ENCODE measurements around the gene RXYLT1.

Gene RXYLT1

DNA sequence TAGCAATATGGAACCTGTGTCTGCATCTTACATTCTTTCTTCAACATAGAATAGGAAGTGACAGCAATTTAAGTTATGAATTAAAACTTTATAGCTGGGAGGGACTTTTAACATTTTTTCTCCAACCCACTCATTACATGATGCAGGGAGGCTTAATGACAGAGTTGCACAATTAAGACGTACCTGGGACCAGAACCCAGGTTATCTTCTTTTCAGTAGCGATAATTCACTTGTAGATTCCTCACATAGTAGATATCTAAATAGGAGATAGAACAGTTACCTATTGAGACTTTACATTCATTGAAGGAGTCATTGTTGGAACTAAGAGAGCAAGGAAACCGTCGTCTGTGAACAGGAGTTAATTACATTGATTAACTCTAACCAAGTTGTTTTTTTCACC is 69.9 kb downstream of the RXYLT1 start:
- Histone ChIP-seq H3K27ac (ENCODE audit: insufficient read depth, low read depth, low read length, poor library complexity, severe bottlenecking) (no peak overlapping the region), H3K27me3 (ENCODE audit: control insufficient read depth, insufficient read depth, low read length, poor library complexity, severe bottlenecking) (peaks cover 9% of the 10 kb centered on the region), H3K4me1 (ENCODE audit: control insufficient read depth, insufficient read depth, low read length) (peaks cover 11% of the 10 kb centered on the region), H3K4me3 (ENCODE audit: insufficient read depth, low read depth, low read length) (no peak overlapping the region), H3K36me3 (ENCODE audit: control insufficient read depth, insufficient read depth, low read length) (no peaks in the 10 kb centered on the region), H3K9me3 (ENCODE audit: control insufficient read depth, low read length) (no peaks in the 10 kb centered on the region)
- WGBS, 2 experiments, result 86 to 90% methylated on average over 2 to 4 of the region's 4 CpGs

DNA sequence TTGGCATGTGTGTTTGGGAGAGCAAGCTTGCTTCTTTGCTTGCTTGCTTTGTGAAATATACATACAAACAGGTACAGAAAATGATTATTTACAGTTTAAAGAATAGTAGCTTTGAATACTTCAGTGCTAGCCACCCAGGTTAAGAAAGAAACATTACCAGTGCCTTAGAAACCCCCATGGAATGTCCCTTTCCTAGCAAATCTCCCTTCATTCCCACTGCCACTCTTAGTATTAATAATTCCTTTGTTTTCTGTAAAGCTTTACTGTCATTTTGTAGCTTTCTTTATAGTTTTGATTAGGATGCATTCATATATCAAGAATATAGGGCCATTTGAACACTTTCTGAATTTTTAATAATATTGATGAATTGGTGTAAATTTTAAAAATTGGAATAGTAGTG is 74.3 kb downstream of the RXYLT1 start:
- no peak overlapping the region for H3K27ac ChIP-seq (ENCODE audit: insufficient read depth, low read depth, low read length, poor library complexity, severe bottlenecking)
- no peaks in the 10 kb centered on the region for H3K27me3 ChIP-seq (ENCODE audit: control insufficient read depth, insufficient read depth, low read length, poor library complexity, severe bottlenecking)
- no peak overlapping the region for H3K4me3 ChIP-seq (ENCODE audit: insufficient read depth, low read depth, low read length)
- H3K4me1 ChIP-seq (ENCODE audit: control insufficient read depth, insufficient read depth, low read length), result no peaks in the 10 kb centered on the region
- H3K9me3 ChIP-seq (ENCODE audit: control insufficient read depth, low read length), result no peaks in the 10 kb centered on the region
- H3K36me3 ChIP-seq (ENCODE audit: control insufficient read depth, insufficient read depth, low read length), result no peaks in the 10 kb centered on the region

DNA sequence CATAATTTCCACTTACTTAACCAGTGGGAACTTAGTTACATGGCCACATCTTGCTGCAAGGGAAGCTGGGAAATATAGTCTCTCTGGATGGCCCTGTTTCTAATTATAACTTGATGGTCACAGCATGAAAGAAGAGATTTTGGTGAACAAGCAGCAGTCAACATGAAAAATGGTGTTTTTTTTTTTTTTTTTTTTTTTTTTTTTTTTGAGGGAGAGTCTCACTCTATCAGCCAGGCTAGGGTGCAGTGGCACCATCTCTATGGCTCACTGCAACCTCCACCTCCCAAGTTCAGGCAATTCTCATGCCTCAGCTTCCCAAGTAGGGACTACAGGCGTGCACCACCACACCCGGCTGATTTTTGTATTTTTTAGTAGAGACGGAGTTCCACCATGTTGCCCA is 75.6 kb downstream of the RXYLT1 start:
- Histone ChIP-seq H3K36me3 (ENCODE audit: control insufficient read depth, insufficient read depth, low read length) (no peaks in the 10 kb centered on the region), H3K27ac (ENCODE audit: insufficient read depth, low read depth, low read length, poor library complexity, severe bottlenecking) (no peak overlapping the region), H3K4me1 (ENCODE audit: control insufficient read depth, insufficient read depth, low read length) (no peaks in the 10 kb centered on the region), H3K9me3 (ENCODE audit: control insufficient read depth, low read length) (no peaks in the 10 kb centered on the region), H3K27me3 (ENCODE audit: control insufficient read depth, insufficient read depth, low read length, poor library complexity, severe bottlenecking) (no peaks in the 10 kb centered on the region), H3K4me3 (ENCODE audit: insufficient read depth, low read depth, low read length) (no peak overlapping the region)
- WGBS, 2 experiments, result 80 to 94% methylated on average over 3 of the region's 3 CpGs

DNA sequence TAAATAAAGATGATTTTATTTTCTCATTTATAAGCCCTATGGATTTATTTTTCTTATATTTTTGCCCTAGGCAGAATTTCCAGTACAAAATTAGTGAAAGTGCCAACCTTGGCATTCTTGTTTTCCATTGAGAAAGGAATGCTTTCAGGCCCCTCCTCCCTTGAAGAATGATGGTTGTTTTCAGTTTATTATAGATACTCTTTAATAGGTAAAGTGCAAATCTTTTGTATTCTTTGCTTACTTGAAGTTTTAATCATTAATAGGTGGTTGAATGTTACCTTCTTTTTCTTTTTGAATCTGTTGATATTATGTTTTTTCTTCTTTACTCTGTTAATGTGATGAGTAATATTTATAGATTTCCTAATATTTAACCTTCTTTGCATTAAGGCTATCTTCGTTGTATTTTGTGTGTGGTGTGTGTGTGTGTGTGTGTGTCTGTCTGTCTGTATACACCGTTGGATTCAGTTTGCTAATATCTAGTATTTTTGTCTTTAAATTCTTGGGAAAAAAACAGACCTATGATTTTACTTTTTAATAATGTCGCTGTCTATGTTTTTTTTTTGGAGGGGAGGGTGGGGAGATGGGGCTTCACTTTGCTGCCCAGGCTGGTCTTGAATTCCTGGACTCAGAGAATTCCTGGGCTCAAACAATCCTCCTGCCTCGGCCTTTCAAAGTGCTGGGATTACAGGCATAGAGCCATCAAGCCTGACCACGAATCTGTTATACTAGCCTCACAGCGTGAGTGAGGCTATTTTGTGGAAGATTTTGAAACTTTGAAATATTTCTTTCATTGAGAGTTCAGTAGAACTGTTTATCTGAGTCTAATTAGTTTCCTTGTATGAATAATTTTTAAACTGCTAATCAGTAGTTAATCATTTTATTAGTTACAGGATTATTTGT is 78.3 kb downstream of the RXYLT1 start:
- Histone ChIP-seq H3K9me3 (ENCODE audit: control insufficient read depth, low read length) (no peaks in the 10 kb centered on the region), H3K36me3 (ENCODE audit: control insufficient read depth, insufficient read depth, low read length) (no peaks in the 10 kb centered on the region), H3K27me3 (ENCODE audit: control insufficient read depth, insufficient read depth, low read length, poor library complexity, severe bottlenecking) (no peaks in the 10 kb centered on the region), H3K4me1 (ENCODE audit: control insufficient read depth, insufficient read depth, low read length) (no peaks in the 10 kb centered on the region), H3K27ac (ENCODE audit: insufficient read depth, low read depth, low read length, poor library complexity, severe bottlenecking) (no peak overlapping the region), H3K4me3 (ENCODE audit: insufficient read depth, low read depth, low read length) (no peak overlapping the region)
- 83 to 91% methylated on average over 6 of the region's 6 CpGs for WGBS, 2 experiments

Measured in ectodermal cell (in vitro differentiated cells).